ENCODE measurements around the gene OSGIN1. TPM values are rescaled to one million over a fixed set of nuclear protein-coding genes. Genes with fewer than 3 reads are reported as not detected.

Gene OSGIN1
- total RNA-seq, 1 experiment from 2014 or later, result 1.6 TPM

GRCh38 chr16:83996481-83997252, 43.6 kb downstream of the OSGIN1 start:
- Histone ChIP-seq H3K27me3 (ENCODE audit: control insufficient read depth, insufficient read depth, low read length) (no peaks in the 10 kb centered on the region), H3K4me3 (ENCODE audit: insufficient read depth, low read depth, low read length) (no peak overlapping the region), H3K36me3 (replicated peaks; ENCODE audit: control insufficient read depth, insufficient read depth, low read length) (no peaks in the 10 kb centered on the region)
- DNase-seq, result peak; percentile 80

GRCh38 chr16:83998091-83998490, 45.1 kb downstream of the OSGIN1 start:
- DNase-seq, result no peak
- Histone ChIP-seq H3K36me3 (replicated peaks; ENCODE audit: control insufficient read depth, insufficient read depth, low read length) (no peaks in the 10 kb centered on the region), H3K4me3 (ENCODE audit: insufficient read depth, low read depth, low read length) (no peak overlapping the region), H3K27me3 (ENCODE audit: control insufficient read depth, insufficient read depth, low read length) (no peaks in the 10 kb centered on the region)

DNA sequence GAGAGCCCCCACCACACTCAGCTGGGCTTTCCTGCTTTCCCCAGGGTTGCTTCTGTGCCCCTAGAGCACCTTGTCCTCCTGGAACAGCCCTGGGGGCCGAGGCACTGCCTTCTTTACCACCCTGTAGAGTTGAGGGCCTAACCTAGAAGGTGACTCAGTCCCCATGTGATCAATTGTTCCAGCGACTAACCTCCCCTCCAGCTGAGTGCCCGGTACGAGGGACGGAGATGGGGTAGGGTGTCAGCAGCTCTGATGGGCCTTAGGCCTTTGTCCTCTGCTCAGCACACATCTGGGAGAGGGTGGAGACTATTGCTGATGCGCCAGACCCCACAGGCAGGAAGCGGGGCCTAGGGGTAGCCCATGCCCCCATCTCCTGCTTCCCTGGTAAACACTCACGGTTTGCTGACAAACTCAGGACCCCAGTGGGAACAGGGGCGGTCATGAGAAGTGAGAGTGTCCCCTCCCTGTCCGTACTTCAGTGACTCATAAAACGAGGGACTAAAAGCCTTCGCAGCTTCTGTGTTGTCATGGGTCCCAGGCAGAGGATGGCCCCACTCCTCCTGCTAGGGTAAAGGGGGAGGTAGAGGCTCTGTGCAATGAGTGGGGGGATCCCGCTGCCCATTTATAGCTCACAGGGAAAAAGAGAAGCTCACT, 48.1 kb downstream of the OSGIN1 start:
- Histone ChIP-seq H3K36me3 (replicated peaks; ENCODE audit: control insufficient read depth, insufficient read depth, low read length) (no peaks in the 10 kb centered on the region), H3K27me3 (ENCODE audit: control insufficient read depth, insufficient read depth, low read length) (no peaks in the 10 kb centered on the region), H3K4me3 (ENCODE audit: insufficient read depth, low read depth, low read length) (no peak overlapping the region)
- DNase-seq, result peak; percentile 42

GRCh38 chr16:84001726-84002125, 48.7 kb downstream of the OSGIN1 start:
- no peak for DNase-seq
- Histone ChIP-seq H3K4me3 (ENCODE audit: insufficient read depth, low read depth, low read length) (no peak overlapping the region), H3K36me3 (replicated peaks; ENCODE audit: control insufficient read depth, insufficient read depth, low read length) (no peaks in the 10 kb centered on the region), H3K27me3 (ENCODE audit: control insufficient read depth, insufficient read depth, low read length) (no peaks in the 10 kb centered on the region)

GRCh38 chr16:84003038-84003437, 50.0 kb downstream of the OSGIN1 start:
- DNase-seq, result no peak
- Histone ChIP-seq H3K27me3 (ENCODE audit: control insufficient read depth, insufficient read depth, low read length) (no peaks in the 10 kb centered on the region), H3K4me3 (ENCODE audit: insufficient read depth, low read depth, low read length) (no peak overlapping the region), H3K36me3 (replicated peaks; ENCODE audit: control insufficient read depth, insufficient read depth, low read length) (no peaks in the 10 kb centered on the region)

DNA sequence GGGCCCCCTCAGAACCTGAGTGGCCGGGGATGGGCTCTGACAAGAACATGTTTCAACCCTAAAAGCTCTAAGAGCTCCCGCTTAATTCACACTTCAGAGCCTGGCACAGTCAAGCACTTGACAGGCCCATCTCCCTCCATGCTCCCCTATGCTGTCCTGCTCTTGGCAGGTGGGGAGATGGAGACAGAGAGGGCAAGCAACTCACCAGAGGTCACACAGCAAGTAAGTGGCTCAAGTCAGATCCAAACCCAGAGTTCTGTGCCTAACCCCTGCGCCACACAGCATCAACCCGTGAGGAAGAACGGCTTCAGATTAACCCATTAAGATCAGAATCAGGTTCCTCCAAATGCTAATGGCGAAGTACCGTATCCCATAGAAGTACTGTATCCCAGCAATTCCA, 51.4 kb downstream of the OSGIN1 start:
- Histone ChIP-seq H3K4me3 (ENCODE audit: insufficient read depth, low read depth, low read length) (no peak overlapping the region), H3K27me3 (ENCODE audit: control insufficient read depth, insufficient read depth, low read length) (no peaks in the 10 kb centered on the region), H3K36me3 (replicated peaks; ENCODE audit: control insufficient read depth, insufficient read depth, low read length) (no peaks in the 10 kb centered on the region)
- DNase-seq, result no peak

- no peaks in the 10 kb centered on the region for H3K36me3 ChIP-seq (replicated peaks; ENCODE audit: control insufficient read depth, insufficient read depth, low read length)
- H3K4me3 ChIP-seq (ENCODE audit: insufficient read depth, low read depth, low read length), result no peak overlapping the region
- H3K27me3 ChIP-seq (ENCODE audit: control insufficient read depth, insufficient read depth, low read length), result no peaks in the 10 kb centered on the region
- no peak for DNase-seq
Observed at GRCh38 chr16:84005391-84005790, 52.4 kb downstream of the OSGIN1 start.

- Histone ChIP-seq H3K36me3 (replicated peaks; ENCODE audit: control insufficient read depth, insufficient read depth, low read length) (no peaks in the 10 kb centered on the region), H3K4me3 (ENCODE audit: insufficient read depth, low read depth, low read length) (no peak overlapping the region), H3K27me3 (ENCODE audit: control insufficient read depth, insufficient read depth, low read length) (no peaks in the 10 kb centered on the region)
- DNase-seq, result no peak
Observed at GRCh38 chr16:84007520-84007919, 54.5 kb downstream of the OSGIN1 start.

DNA sequence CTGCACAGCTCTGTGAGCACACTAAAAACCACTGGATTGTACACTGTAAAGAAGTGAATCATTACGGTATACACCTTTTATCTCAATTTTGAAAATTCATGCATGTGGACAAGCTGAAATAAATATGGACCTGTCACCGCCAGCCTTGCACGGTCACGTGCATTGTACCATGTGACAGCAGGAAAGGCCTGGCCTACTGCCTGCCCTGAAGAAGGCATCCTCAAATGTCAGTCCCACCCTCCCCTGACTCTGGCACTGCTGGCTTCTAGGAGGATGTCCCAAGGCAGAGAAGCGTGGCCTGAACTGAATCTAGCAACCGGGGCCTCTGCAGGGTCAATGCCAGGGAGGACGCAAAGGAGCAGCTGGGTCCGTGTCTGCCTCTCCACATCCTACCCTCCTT, 54.9 kb downstream of the OSGIN1 start:
- no peaks in the 10 kb centered on the region for H3K27me3 ChIP-seq (ENCODE audit: control insufficient read depth, insufficient read depth, low read length)
- H3K36me3 ChIP-seq (replicated peaks; ENCODE audit: control insufficient read depth, insufficient read depth, low read length), result no peaks in the 10 kb centered on the region
- H3K4me3 ChIP-seq (ENCODE audit: insufficient read depth, low read depth, low read length), result no peak overlapping the region
- no peak for DNase-seq

DNA sequence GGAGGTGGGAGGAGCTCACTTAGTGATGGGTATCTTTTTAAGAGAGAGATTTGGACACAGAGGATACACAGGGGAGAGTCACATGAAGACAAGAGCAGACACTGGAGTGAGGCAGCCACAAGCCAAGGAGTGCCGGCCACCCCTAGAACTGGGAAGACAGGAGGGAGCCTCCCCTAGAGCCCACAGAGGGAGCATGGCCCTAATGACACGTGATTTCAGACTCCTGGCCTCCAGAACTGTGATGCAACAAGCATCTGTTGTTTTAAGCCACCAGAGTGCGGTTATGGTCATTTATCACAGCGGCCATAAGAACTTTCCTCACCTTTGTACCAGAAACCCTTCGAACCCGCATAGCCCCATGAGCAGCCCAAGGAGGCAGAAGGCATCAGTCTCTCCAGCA, 56.2 kb downstream of the OSGIN1 start:
- Histone ChIP-seq H3K36me3 (replicated peaks; ENCODE audit: control insufficient read depth, insufficient read depth, low read length) (no peaks in the 10 kb centered on the region), H3K27me3 (ENCODE audit: control insufficient read depth, insufficient read depth, low read length) (no peaks in the 10 kb centered on the region), H3K4me3 (ENCODE audit: insufficient read depth, low read depth, low read length) (no peak overlapping the region)
- DNase-seq, result no peak

GRCh38 chr16:84013787-84014569, 60.9 kb downstream of the OSGIN1 start:
- Histone ChIP-seq H3K36me3 (replicated peaks; ENCODE audit: control insufficient read depth, insufficient read depth, low read length) (no peaks in the 10 kb centered on the region), H3K4me3 (ENCODE audit: insufficient read depth, low read depth, low read length) (no peak overlapping the region), H3K27me3 (ENCODE audit: control insufficient read depth, insufficient read depth, low read length) (no peaks in the 10 kb centered on the region)
- peak; percentile 97 for DNase-seq

DNA sequence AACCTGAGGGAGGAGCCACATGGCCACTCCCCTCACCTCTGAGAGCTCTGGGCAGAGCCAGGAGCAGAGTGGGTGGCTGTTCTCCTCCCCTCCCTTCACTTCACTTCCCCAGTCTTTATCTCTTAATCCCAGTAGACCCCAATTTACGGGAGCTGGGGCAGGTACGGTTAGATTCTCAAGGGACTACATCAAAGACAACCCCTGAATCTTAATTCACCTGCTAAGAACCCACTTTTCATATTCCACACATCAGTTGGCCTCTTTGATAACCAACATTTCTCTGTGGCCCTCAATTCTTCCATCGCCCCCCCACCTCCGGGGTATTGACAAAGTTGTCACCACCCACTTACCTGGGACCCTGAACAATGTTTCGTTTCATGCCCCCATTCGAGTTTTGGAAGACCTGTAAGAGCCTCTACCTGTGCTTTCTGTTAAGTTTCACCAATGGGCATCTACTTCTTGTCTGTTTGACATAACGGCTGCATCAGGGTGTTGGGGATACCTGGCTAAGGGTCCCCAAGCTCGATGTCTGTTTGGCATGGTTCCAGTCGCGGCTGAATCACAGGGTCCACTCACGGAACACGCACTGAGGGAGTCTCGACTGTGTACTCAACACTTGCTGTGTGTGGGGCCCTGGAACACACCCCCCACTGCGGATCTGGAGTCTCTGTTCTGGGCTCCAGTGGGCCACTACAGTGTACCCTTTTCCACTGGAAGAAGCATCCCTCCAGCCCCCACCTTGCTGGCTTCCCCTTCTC, 61.7 kb downstream of the OSGIN1 start:
- Histone ChIP-seq H3K27me3 (ENCODE audit: control insufficient read depth, insufficient read depth, low read length) (no peaks in the 10 kb centered on the region), H3K36me3 (replicated peaks; ENCODE audit: control insufficient read depth, insufficient read depth, low read length) (no peaks in the 10 kb centered on the region), H3K4me3 (ENCODE audit: insufficient read depth, low read depth, low read length) (no peak overlapping the region)
- DNase-seq, result no peak

GRCh38 chr16:84015399-84015798, 62.4 kb downstream of the OSGIN1 start:
- DNase-seq, result no peak
- no peak overlapping the region for H3K4me3 ChIP-seq (ENCODE audit: insufficient read depth, low read depth, low read length)
- H3K36me3 ChIP-seq (replicated peaks; ENCODE audit: control insufficient read depth, insufficient read depth, low read length), result no peaks in the 10 kb centered on the region
- no peaks in the 10 kb centered on the region for H3K27me3 ChIP-seq (ENCODE audit: control insufficient read depth, insufficient read depth, low read length)
